Natural killer cell (primary cell): Measurements from ENCODE around the gene MYL1. TPM values are rescaled to one million over a fixed set of nuclear protein-coding genes. Genes with fewer than 3 reads are reported as not detected.

Experiments
- ATAC-seq, 3 donors: fragments of 150-1000 bp in 2 of 3; fragments of 200-7000 bp in 1 of 3; cut with Tn5 transposase; 1 replicate in 1 of 3; 2 replicates in 2 of 3; pipeline ENCODE4 v1.10.0; 2021; ENCODE audit warnings: mild to moderate bottlenecking in 2 of 3, moderate library complexity in 2 of 3
- DNase-seq, 2 donors: peaks; one replicate each; pipeline versions ENCODE4 v3.0.0 to v3.0.0-alpha.2; 2013 to 2021; ENCODE audit warnings: mixed read lengths in 1 of 2
- H3K27ac ChIP-seq: one replicate; pipeline ENCODE4 v1.5.1; 2013; ENCODE audit warnings: mild to moderate bottlenecking, low read length
- H3K27me3 ChIP-seq: one replicate; pipeline ENCODE4 v1.6.1; 2013; ENCODE audit warnings: low read length; ENCODE audit not compliant: control insufficient read depth, insufficient read depth
- H3K36me3 ChIP-seq: one replicate; pipeline ENCODE4 v1.6.1; 2013; ENCODE audit warnings: low read length; ENCODE audit not compliant: control insufficient read depth, insufficient read depth
- H3K4me1 ChIP-seq: one replicate; pipeline ENCODE4 v1.6.1; 2013; ENCODE audit warnings: low read length; ENCODE audit not compliant: control insufficient read depth, insufficient read depth
- H3K4me3 ChIP-seq: one replicate; pipeline ENCODE4 v1.5.1; 2013; ENCODE audit warnings: low read length
- H3K9me3 ChIP-seq: one replicate; pipeline ENCODE4 v1.6.1; 2013; ENCODE audit warnings: low read length; ENCODE audit not compliant: control insufficient read depth, insufficient read depth
- H3K27ac Mint-ChIP-seq, 2 donors: one replicate each; pipeline ENCODE4 v1.8.0; 2022; ENCODE audit warnings: mild to moderate bottlenecking in 2 of 2, mixed read lengths in 2 of 2, moderate library complexity in 1 of 2
- H3K27me3 Mint-ChIP-seq, 2 donors: one replicate each; pipeline ENCODE4 v1.8.0; 2022; ENCODE audit warnings: low read depth in 2 of 2, mixed read lengths in 2 of 2
- H3K36me3 Mint-ChIP-seq: one replicate; pipeline ENCODE4 v1.8.0; 2022; ENCODE audit warnings: mixed read lengths
- H3K4me1 Mint-ChIP-seq, 2 donors: one replicate each; pipeline ENCODE4 v1.8.0; 2022; ENCODE audit warnings: mixed read lengths in 2 of 2
- H3K4me3 Mint-ChIP-seq: one replicate; pipeline ENCODE4 v1.8.0; 2022; ENCODE audit warnings: mild to moderate bottlenecking, moderate library complexity, mixed read lengths
- H3K9me3 Mint-ChIP-seq, 2 donors: one replicate each; pipeline ENCODE4 v1.8.0; 2022; ENCODE audit warnings: mixed read lengths in 2 of 2
- CTCF ChIP-seq: fragments of 200-600 bp; IDR thresholded peaks from one replicate; pipeline ENCODE4 v1.8.0; 2022; ENCODE audit warnings: antibody characterized with exemption
- WGBS: methylation state at CpG from one replicate; pipeline ENCODE4 v1.1.7; 2013; ENCODE audit warnings: missing lambda C conversion rate; ENCODE audit not compliant: insufficient coverage; 5-methylcytosine and 5-hydroxymethylcytosine counted together
- intact Hi-C: fragments of 100-400 bp; cut with micrococcal nuclease; formaldehyde crosslinking; loops from one replicate; pipeline ENCODE4 v1.14.2; 2022
- total RNA-seq, 4 donors: library from RNA; stranded (reverse); fragments of 120-200 nt in 1 of 4; gene quantifications; one replicate each; pipeline versions ENCODE4 v1.2.3 to v1.2.4, GENCODE V29; 2013 to 2022

MYL1 gene
- total RNA-seq, 3 donors from 2014 or later (not counting 1 experiment from before 2014, with no cell fraction given) = not detected

- Histone ChIP-seq H3K4me3 (no peak overlapping the region), H3K27ac (no peak overlapping the region), H3K9me3 (peaks cover 2% of the 10 kb centered on the region), H3K36me3 (no peaks in the 10 kb centered on the region), H3K4me1 (no peaks in the 10 kb centered on the region), H3K27me3 (no peaks in the 10 kb centered on the region)
- Mint-ChIP-seq H3K27me3 (no peaks in the 10 kb centered on the region), H3K36me3 (no peaks in the 10 kb centered on the region), H3K27ac (no peak overlapping the region), H3K4me1 (no peaks in the 10 kb centered on the region), H3K4me3 (no peak overlapping the region), H3K9me3 (no peaks in the 10 kb centered on the region)
- DNase-seq = no peak
- TF ChIP-seq CTCF = no peak
- whole genome bisulfite sequencing = no CpG with 5 or more reads among the region's 1 CpG
- intact Hi-C loops = no loop called here
- ATAC-seq = no peak
These were observed 47.3 kb downstream of the MYL1 start for GRCh38 chr2:210267698-210268097.

- no peaks in the 10 kb centered on the region for H3K36me3 ChIP-seq
- H3K36me3 Mint-ChIP-seq = no peaks in the 10 kb centered on the region
- H3K9me3 Mint-ChIP-seq = no peaks in the 10 kb centered on the region
- H3K4me3 Mint-ChIP-seq = no peak overlapping the region
- TF ChIP-seq CTCF = no peak
- ATAC-seq = no peak
- H3K4me3 ChIP-seq = no peak overlapping the region
- peaks cover 2% of the 10 kb centered on the region for H3K9me3 ChIP-seq
- no peaks in the 10 kb centered on the region for H3K27me3 ChIP-seq
- H3K4me1 Mint-ChIP-seq = no peaks in the 10 kb centered on the region
- intact Hi-C loops = no loop called here
- H3K27ac ChIP-seq = no peak overlapping the region
- no peak overlapping the region for H3K27ac Mint-ChIP-seq
- DNase-seq = no peak
- H3K4me1 ChIP-seq = no peaks in the 10 kb centered on the region
- 79% methylated on average over 1 of the region's 1 CpG for WGBS
- no peaks in the 10 kb centered on the region for H3K27me3 Mint-ChIP-seq
These were observed 50.7 kb downstream of the MYL1 start for GRCh38 chr2:210264282-210264681.

GRCh38 chr2:210263841-210264240 is 51.1 kb downstream of the MYL1 start:
- no peaks in the 10 kb centered on the region for H3K9me3 Mint-ChIP-seq
- Histone ChIP-seq H3K36me3 (no peaks in the 10 kb centered on the region), H3K4me1 (no peaks in the 10 kb centered on the region), H3K27ac (no peak overlapping the region), H3K27me3 (no peaks in the 10 kb centered on the region), H3K9me3 (peaks cover 2% of the 10 kb centered on the region), H3K4me3 (no peak overlapping the region)
- TF ChIP-seq CTCF = no peak
- ATAC-seq (no peak), DNase-seq (no peak)
- intact Hi-C loops = no loop called here
- H3K4me1 Mint-ChIP-seq = no peaks in the 10 kb centered on the region
- H3K36me3 Mint-ChIP-seq = no peaks in the 10 kb centered on the region
- no peaks in the 10 kb centered on the region for H3K27me3 Mint-ChIP-seq
- WGBS = 75% methylated on average over 2 of the region's 2 CpGs
- no peak overlapping the region for H3K27ac Mint-ChIP-seq
- H3K4me3 Mint-ChIP-seq = no peak overlapping the region

GRCh38 chr2:210262036-210262435 is 52.9 kb downstream of the MYL1 start:
- Histone ChIP-seq H3K4me3 (no peak overlapping the region), H3K9me3 (peaks cover 2% of the 10 kb centered on the region), H3K36me3 (no peaks in the 10 kb centered on the region), H3K4me1 (no peaks in the 10 kb centered on the region), H3K27me3 (no peaks in the 10 kb centered on the region), H3K27ac (no peak overlapping the region)
- no peak overlapping the region for H3K4me3 Mint-ChIP-seq
- H3K36me3 Mint-ChIP-seq = no peaks in the 10 kb centered on the region
- no peaks in the 10 kb centered on the region for H3K27me3 Mint-ChIP-seq
- intact Hi-C loops = no loop called here
- TF ChIP-seq CTCF = no peak
- H3K4me1 Mint-ChIP-seq = no peaks in the 10 kb centered on the region
- WGBS = 64% methylated on average over 2 of the region's 2 CpGs
- no peak overlapping the region for H3K27ac Mint-ChIP-seq
- ATAC-seq = no peak
- no peak for DNase-seq
- no peaks in the 10 kb centered on the region for H3K9me3 Mint-ChIP-seq
